HG03045 (cell line): ENCODE measurements around the gene WDR27.
"Not testable (repeated sequence)": the region's sequence is repeated elsewhere in the genome, so short reads cannot be mapped to it uniquely, and the experiment has no call there.

Source experiments
- ATAC-seq: cut with Tn5 transposase; IDR thresholded peaks from one replicate; pipeline ENCODE4 v1.9.1; 2021; ENCODE audit warnings: mild to moderate bottlenecking, moderate library complexity; ENCODE audit not compliant: unreplicated experiment

Gene WDR27

GRCh38 chr6:169452117-169452868, 249.5 kb downstream of the WDR27 start:
- ATAC-seq = no peak

GRCh38 chr6:169451065-169451838, 250.6 kb downstream of the WDR27 start:
- no peak for ATAC-seq

GRCh38 chr6:169450097-169450496, 251.7 kb downstream of the WDR27 start:
- no peak for ATAC-seq

GRCh38 chr6:169449221-169449620, 252.6 kb downstream of the WDR27 start:
- ATAC-seq = no peak

- ATAC-seq = no peak
Observed at GRCh38 chr6:169445661-169446581, 255.9 kb downstream of the WDR27 start.

GRCh38 chr6:169445227-169445626, 256.6 kb downstream of the WDR27 start:
- no peak for ATAC-seq

- ATAC-seq = no peak
Observed at GRCh38 chr6:169441292-169441691, 260.5 kb downstream of the WDR27 start.

- ATAC-seq = no peak
Observed at GRCh38 chr6:169439710-169440109, 262.1 kb downstream of the WDR27 start.

- not testable (repeated sequence) for ATAC-seq
Observed at GRCh38 chr6:169434554-169434953, 267.3 kb downstream of the WDR27 start.

GRCh38 chr6:169429001-169429400, 272.8 kb downstream of the WDR27 start:
- no peak for ATAC-seq

GRCh38 chr6:169428532-169428931, 273.3 kb downstream of the WDR27 start:
- no peak for ATAC-seq

GRCh38 chr6:169427856-169428255, 274.0 kb downstream of the WDR27 start:
- no peak for ATAC-seq

- ATAC-seq = no peak
Observed at GRCh38 chr6:169426611-169427010, 275.2 kb downstream of the WDR27 start.

- no peak for ATAC-seq
Observed at GRCh38 chr6:169425628-169426370, 276.0 kb downstream of the WDR27 start.

- ATAC-seq = no peak
Observed at GRCh38 chr6:169424821-169425240, 277.0 kb downstream of the WDR27 start.

- ATAC-seq = no peak
Observed at GRCh38 chr6:169424149-169424804, 277.6 kb downstream of the WDR27 start.

GRCh38 chr6:169421586-169422264, 280.1 kb downstream of the WDR27 start:
- ATAC-seq = no peak

GRCh38 chr6:169420912-169421543, 280.8 kb downstream of the WDR27 start:
- ATAC-seq = no peak

GRCh38 chr6:169417101-169417500, 284.7 kb downstream of the WDR27 start:
- ATAC-seq = no peak
